Thyroid gland (tissue), 4 donors: ENCODE data around the gene HTR5A.

Experiments used
- POLR2A ChIP-seq, 2 donors: fragments of 450-650 bp; IDR thresholded peaks; one replicate each; pipeline ENCODE4 v1.6.1; 2017; ENCODE audit warnings: antibody characterized with exemption in 2 of 2, mild to moderate bottlenecking in 2 of 2, moderate library complexity in 1 of 2
- TF ChIP-seq, protein P1 (sequence below), 6 experiments: fragments of 200-600 bp in 3 of 6; fragments of 450-650 bp in 3 of 6; sonication (generic) in 3 of 6; IDR thresholded peaks; one replicate each; pipeline ENCODE4 v1.5.1; 2016 to 2019; ENCODE audit warnings: antibody characterized with exemption in 6 of 6, mild to moderate bottlenecking in 2 of 6, inconsistent platforms in 1 of 6, moderate library complexity in 1 of 6

DNA sequence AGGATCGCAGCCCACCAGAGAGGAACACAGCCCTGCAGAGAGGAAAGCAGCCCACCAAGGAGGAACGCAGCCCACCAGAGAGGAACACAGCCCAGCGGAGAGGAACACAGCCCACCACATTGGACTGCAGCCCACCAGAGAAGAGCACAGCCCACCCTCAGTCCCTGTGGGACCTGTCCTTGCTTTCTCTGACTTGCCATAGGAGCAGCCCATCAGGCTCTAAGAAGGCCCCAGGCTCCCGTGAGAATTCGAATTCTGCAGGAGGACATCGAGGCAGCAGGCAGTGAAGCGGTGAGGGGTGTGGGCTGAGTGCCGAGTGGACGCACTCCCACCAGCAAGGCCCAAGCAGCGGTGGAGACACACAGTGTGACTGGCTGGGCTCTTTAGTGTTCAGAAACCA lies 59.1 kb downstream of the HTR5A start:
- TF ChIP-seq, protein P1, sequence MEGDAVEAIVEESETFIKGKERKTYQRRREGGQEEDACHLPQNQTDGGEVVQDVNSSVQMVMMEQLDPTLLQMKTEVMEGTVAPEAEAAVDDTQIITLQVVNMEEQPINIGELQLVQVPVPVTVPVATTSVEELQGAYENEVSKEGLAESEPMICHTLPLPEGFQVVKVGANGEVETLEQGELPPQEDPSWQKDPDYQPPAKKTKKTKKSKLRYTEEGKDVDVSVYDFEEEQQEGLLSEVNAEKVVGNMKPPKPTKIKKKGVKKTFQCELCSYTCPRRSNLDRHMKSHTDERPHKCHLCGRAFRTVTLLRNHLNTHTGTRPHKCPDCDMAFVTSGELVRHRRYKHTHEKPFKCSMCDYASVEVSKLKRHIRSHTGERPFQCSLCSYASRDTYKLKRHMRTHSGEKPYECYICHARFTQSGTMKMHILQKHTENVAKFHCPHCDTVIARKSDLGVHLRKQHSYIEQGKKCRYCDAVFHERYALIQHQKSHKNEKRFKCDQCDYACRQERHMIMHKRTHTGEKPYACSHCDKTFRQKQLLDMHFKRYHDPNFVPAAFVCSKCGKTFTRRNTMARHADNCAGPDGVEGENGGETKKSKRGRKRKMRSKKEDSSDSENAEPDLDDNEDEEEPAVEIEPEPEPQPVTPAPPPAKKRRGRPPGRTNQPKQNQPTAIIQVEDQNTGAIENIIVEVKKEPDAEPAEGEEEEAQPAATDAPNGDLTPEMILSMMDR (IDR thresholded peaks at IDR 0.05), result no peak
- no peak for TF ChIP-seq POLR2A (IDR thresholded peaks at IDR 0.05)
